HepG2 (cell line): ENCODE measurements around the gene CISH. TPM values are rescaled to one million over a fixed set of nuclear protein-coding genes. Genes with fewer than 3 reads are reported as not detected.
A peak's percentile ranks its signal among the peaks of the same experiment; 100 is the strongest.

Source experiments
- ATF1 ChIP-seq: IDR thresholded peaks from 2 replicates; pipeline ENCODE4 v1.6.1; 2016; ENCODE audit warnings: mild to moderate bottlenecking, control low read depth
- CBFB ChIP-seq: sonication (generic); formaldehyde crosslinking; IDR thresholded peaks from 2 replicates; pipeline ENCODE4 v1.4.0; 2020; ENCODE audit warnings: missing genetic modification reagents
- CC2D1A ChIP-seq: sonication (generic); formaldehyde crosslinking; IDR thresholded peaks from 2 replicates; pipeline ENCODE4 v1.8.1; 2023; ENCODE audit warnings: mild to moderate bottlenecking, missing genetic modification reagents
- ETV5 ChIP-seq: IDR thresholded peaks from 2 replicates; pipeline ENCODE4 v1.6.1; 2018; ENCODE audit warnings: missing biosample characterization, missing genetic modification reagents, inconsistent platforms, borderline replicate concordance
- GTF3A ChIP-seq: sonication (generic); formaldehyde crosslinking; conservative IDR thresholded peaks from 2 replicates; pipeline ENCODE4 v1.4.0; 2020; ENCODE audit warnings: mild to moderate bottlenecking, missing genetic modification reagents
- POLR2AphosphoS5 ChIP-seq: IDR thresholded peaks from 2 replicates; pipeline ENCODE4 v1.6.1; 2012; ENCODE audit warnings: low read depth, low read length
- SAP130 ChIP-seq: IDR thresholded peaks from 2 replicates; pipeline ENCODE4 v1.6.1; 2016; ENCODE audit warnings: low read depth
- SOX6 ChIP-seq, 2 experiments: fragments of 450-650 bp in 1 of 2; sonication (generic) in 1 of 2; formaldehyde crosslinking in 1 of 2; IDR thresholded peaks; 2 replicates each; pipeline versions ENCODE4 v1.4.0 to v1.6.1; 2017 to 2020; ENCODE audit warnings: antibody characterized with exemption in 1 of 2, mild to moderate bottlenecking in 1 of 2, missing genetic modification reagents in 1 of 2
- TEAD3 ChIP-seq: optimal IDR thresholded peaks from 2 replicates; pipeline ENCODE3; 2016; ENCODE audit warnings: borderline replicate concordance
- THAP11 ChIP-seq: IDR thresholded peaks from 2 replicates; pipeline ENCODE4 v1.6.1; 2016; ENCODE audit warnings: missing biosample characterization, missing genetic modification reagents
- XRCC5 ChIP-seq: fragments of 200-400 bp; formaldehyde crosslinking; optimal IDR thresholded peaks from 2 replicates; pipeline ENCODE3; 2017; ENCODE audit warnings: mild to moderate bottlenecking, low read length
- ZEB1 ChIP-seq: IDR thresholded peaks from 2 replicates; pipeline ENCODE4 v1.6.1; 2012; ENCODE audit warnings: mild to moderate bottlenecking, low read depth, inconsistent platforms; ENCODE audit not compliant: insufficient replicate concordance
- ZNF263 ChIP-seq: sonication (generic); formaldehyde crosslinking; IDR thresholded peaks from 2 replicates; pipeline ENCODE4 v1.4.0; 2020; ENCODE audit warnings: missing genetic modification reagents
- ZNF335 ChIP-seq: sonication (generic); formaldehyde crosslinking; IDR thresholded peaks from 2 replicates; pipeline ENCODE4 v1.4.0; 2020; ENCODE audit warnings: missing genetic modification reagents
- ZNF547 ChIP-seq: sonication (generic); formaldehyde crosslinking; IDR thresholded peaks from 2 replicates; pipeline ENCODE4 v1.5.1; 2020; ENCODE audit warnings: mild to moderate bottlenecking, missing genetic modification reagents
- ZNF800 ChIP-seq: sonication (generic); formaldehyde crosslinking; IDR thresholded peaks from 2 replicates; pipeline ENCODE4 v1.4.0; 2020; ENCODE audit warnings: missing genetic modification reagents
- polyA plus RNA-seq, 8 experiments: library from polyadenylated mRNA; depleted of rRNA in 3 of 8; stranded (reverse) in 7 of 8; unstranded in 1 of 8; fragments of >200 nt; fragmentation: Illumina TruSeq in 4 of 8; extraction: Trizol in 4 of 8; gene quantifications; 2 replicates each; pipeline versions ENCODE4 v1.2.1 to v1.2.3, GENCODE V29; 2011 to 2016; ENCODE audit warnings: low read depth in 4 of 8, missing spikeins in 1 of 8, mixed read lengths in 1 of 8; ENCODE audit not compliant: insufficient read depth in 1 of 8
- total RNA-seq, 5 experiments: library from RNA; depleted of rRNA; stranded (reverse); fragments of >200 nt; fragmentation: Illumina TruSeq; extraction: Trizol; gene quantifications; 2 replicates each; pipeline ENCODE4 v1.2.3, GENCODE V29; 2016; ENCODE audit warnings: low read depth in 1 of 5
- TF ChIP-seq, protein P1 (sequence below): sonication (generic); formaldehyde crosslinking; IDR thresholded peaks from 2 replicates; pipeline ENCODE4; 2020; ENCODE audit warnings: missing genetic modification reagents, mild to moderate bottlenecking, borderline replicate concordance
- TF ChIP-seq, protein P2 (sequence below): sonication (generic); formaldehyde crosslinking; IDR thresholded peaks from 2 replicates; pipeline ENCODE4 v1.5.0; 2020; ENCODE audit warnings: mild to moderate bottlenecking, missing genetic modification reagents, borderline replicate concordance
- TF ChIP-seq, protein P3 (sequence below): sonication (generic); formaldehyde crosslinking; IDR thresholded peaks from 2 replicates; pipeline ENCODE4 v1.4.0; 2020; ENCODE audit warnings: missing genetic modification reagents

Gene CISH
- total and polyA plus RNA-seq, 2 of the 13 experiments (the other 11 are each of a cell fraction or from before 2014, with no cell fraction given) = 0.91 to 1.5 TPM

GRCh38 chr3:50616003-50616769, 4.6 kb upstream of the CISH start (continued):
- TF ChIP-seq CC2D1A = 0 out of 2 replicates have a peak, but pooled peaks have one; percentile 59
- TF ChIP-seq THAP11 (CRISPR knock-in tag) = 0 out of 2 replicates have a peak, but pooled peaks have one; percentile 38
- TF ChIP-seq TEAD3 = peak; percentile 16
- TF ChIP-seq ZNF335 (CRISPR knock-in tag) = no peak
- TF ChIP-seq GTF3A (CRISPR knock-in tag) = no peak
- TF ChIP-seq, protein P1, sequence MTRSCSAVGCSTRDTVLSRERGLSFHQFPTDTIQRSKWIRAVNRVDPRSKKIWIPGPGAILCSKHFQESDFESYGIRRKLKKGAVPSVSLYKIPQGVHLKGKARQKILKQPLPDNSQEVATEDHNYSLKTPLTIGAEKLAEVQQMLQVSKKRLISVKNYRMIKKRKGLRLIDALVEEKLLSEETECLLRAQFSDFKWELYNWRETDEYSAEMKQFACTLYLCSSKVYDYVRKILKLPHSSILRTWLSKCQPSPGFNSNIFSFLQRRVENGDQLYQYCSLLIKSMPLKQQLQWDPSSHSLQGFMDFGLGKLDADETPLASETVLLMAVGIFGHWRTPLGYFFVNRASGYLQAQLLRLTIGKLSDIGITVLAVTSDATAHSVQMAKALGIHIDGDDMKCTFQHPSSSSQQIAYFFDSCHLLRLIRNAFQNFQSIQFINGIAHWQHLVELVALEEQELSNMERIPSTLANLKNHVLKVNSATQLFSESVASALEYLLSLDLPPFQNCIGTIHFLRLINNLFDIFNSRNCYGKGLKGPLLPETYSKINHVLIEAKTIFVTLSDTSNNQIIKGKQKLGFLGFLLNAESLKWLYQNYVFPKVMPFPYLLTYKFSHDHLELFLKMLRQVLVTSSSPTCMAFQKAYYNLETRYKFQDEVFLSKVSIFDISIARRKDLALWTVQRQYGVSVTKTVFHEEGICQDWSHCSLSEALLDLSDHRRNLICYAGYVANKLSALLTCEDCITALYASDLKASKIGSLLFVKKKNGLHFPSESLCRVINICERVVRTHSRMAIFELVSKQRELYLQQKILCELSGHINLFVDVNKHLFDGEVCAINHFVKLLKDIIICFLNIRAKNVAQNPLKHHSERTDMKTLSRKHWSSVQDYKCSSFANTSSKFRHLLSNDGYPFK (CRISPR knock-in tag) = 0 out of 2 replicates have a peak, but pooled peaks have one; percentile 9
- TF ChIP-seq XRCC5 = peak; percentile 79
- TF ChIP-seq, protein P2, sequence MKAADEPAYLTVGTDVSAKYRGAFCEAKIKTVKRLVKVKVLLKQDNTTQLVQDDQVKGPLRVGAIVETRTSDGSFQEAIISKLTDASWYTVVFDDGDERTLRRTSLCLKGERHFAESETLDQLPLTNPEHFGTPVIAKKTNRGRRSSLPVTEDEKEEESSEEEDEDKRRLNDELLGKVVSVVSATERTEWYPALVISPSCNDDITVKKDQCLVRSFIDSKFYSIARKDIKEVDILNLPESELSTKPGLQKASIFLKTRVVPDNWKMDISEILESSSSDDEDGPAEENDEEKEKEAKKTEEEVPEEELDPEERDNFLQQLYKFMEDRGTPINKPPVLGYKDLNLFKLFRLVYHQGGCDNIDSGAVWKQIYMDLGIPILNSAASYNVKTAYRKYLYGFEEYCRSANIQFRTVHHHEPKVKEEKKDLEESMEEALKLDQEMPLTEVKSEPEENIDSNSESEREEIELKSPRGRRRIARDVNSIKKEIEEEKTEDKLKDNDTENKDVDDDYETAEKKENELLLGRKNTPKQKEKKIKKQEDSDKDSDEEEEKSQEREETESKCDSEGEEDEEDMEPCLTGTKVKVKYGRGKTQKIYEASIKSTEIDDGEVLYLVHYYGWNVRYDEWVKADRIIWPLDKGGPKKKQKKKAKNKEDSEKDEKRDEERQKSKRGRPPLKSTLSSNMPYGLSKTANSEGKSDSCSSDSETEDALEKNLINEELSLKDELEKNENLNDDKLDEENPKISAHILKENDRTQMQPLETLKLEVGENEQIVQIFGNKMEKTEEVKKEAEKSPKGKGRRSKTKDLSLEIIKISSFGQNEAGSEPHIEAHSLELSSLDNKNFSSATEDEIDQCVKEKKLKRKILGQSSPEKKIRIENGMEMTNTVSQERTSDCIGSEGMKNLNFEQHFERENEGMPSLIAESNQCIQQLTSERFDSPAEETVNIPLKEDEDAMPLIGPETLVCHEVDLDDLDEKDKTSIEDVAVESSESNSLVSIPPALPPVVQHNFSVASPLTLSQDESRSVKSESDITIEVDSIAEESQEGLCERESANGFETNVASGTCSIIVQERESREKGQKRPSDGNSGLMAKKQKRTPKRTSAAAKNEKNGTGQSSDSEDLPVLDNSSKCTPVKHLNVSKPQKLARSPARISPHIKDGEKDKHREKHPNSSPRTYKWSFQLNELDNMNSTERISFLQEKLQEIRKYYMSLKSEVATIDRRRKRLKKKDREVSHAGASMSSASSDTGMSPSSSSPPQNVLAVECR = 0 out of 2 replicates have a peak, but pooled peaks have one; percentile 11
- TF ChIP-seq SOX6 (IDR thresholded peaks at IDR 0.05) = no peak
- 0 out of 2 replicates have a peak, but pooled peaks have one; percentile 24 for TF ChIP-seq SOX6 (CRISPR knock-in tag; IDR thresholded peaks at IDR 0.05)
- no peak for TF ChIP-seq CBFB (CRISPR knock-in tag)
- no peak for TF ChIP-seq ATF1 (CRISPR knock-in tag)
- TF ChIP-seq POLR2AphosphoS5 = no peak
- TF ChIP-seq ZNF263 (CRISPR knock-in tag) = 0 out of 2 replicates have a peak, but pooled peaks have one; percentile 29
- peak; percentile 40; the same call in 1 of the 2 replicates for TF ChIP-seq ZNF800 (CRISPR knock-in tag)
- TF ChIP-seq ZNF547 (CRISPR knock-in tag) = peak; percentile 58; the same call in 1 of the 2 replicates
- peak; percentile 49; the same call in 1 of the 2 replicates for TF ChIP-seq ETV5 (CRISPR knock-in tag)
- peak; percentile 7; the same call in 1 of the 2 replicates for TF ChIP-seq SAP130
- TF ChIP-seq ZEB1 = peak; percentile 12
- TF ChIP-seq, protein P3, sequence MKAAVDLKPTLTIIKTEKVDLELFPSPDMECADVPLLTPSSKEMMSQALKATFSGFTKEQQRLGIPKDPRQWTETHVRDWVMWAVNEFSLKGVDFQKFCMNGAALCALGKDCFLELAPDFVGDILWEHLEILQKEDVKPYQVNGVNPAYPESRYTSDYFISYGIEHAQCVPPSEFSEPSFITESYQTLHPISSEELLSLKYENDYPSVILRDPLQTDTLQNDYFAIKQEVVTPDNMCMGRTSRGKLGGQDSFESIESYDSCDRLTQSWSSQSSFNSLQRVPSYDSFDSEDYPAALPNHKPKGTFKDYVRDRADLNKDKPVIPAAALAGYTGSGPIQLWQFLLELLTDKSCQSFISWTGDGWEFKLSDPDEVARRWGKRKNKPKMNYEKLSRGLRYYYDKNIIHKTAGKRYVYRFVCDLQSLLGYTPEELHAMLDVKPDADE = no peak
